ENCODE data around the gene DKC1. TPM values are rescaled to one million over a fixed set of nuclear protein-coding genes. Genes with fewer than 3 reads are reported as not detected.
A peak's percentile ranks its signal among the peaks of the same experiment; 100 is the strongest.

Gene DKC1
- polyA plus RNA-seq, 3 donors: 14.1 to 21.6 (median 17.0) TPM

GRCh38 chrX:154805696-154806091 lies 43.0 kb downstream of the DKC1 start:
- TF ChIP-seq, protein P1, sequence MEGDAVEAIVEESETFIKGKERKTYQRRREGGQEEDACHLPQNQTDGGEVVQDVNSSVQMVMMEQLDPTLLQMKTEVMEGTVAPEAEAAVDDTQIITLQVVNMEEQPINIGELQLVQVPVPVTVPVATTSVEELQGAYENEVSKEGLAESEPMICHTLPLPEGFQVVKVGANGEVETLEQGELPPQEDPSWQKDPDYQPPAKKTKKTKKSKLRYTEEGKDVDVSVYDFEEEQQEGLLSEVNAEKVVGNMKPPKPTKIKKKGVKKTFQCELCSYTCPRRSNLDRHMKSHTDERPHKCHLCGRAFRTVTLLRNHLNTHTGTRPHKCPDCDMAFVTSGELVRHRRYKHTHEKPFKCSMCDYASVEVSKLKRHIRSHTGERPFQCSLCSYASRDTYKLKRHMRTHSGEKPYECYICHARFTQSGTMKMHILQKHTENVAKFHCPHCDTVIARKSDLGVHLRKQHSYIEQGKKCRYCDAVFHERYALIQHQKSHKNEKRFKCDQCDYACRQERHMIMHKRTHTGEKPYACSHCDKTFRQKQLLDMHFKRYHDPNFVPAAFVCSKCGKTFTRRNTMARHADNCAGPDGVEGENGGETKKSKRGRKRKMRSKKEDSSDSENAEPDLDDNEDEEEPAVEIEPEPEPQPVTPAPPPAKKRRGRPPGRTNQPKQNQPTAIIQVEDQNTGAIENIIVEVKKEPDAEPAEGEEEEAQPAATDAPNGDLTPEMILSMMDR (IDR thresholded peaks at IDR 0.05): no peak
- H3K9ac ChIP-seq (ENCODE audit: insufficient read depth, low read length, poor library complexity, severe bottlenecking): peak overlapping the region; percentile 80
- peak in 1 of 3 donors; percentile 24 for DNase-seq
- Mint-ChIP-seq H3K36me3 (peaks cover 0 to 6% of the 10 kb centered on the region in 2 donors), H3K27ac (peak overlapping the region; percentile 84 to 96 (median 91)), H3K9me3 (peaks cover 0 to 10% (median 0%) of the 10 kb centered on the region in 7 donors), H3K4me3 (peak overlapping the region; percentile 87 to 96), H3K4me1 (peaks cover 34% of the 10 kb centered on the region), H3K27me3 (ENCODE audit: low read depth in 3 of 3) (no peaks in the 10 kb centered on the region)
- intact Hi-C loops (cut with micrococcal nuclease): no loop called here
- peak overlapping the region; percentile 68 for H3K4me2 ChIP-seq (replicated peaks; ENCODE audit: extremely low read depth, low read length, poor library complexity, severe bottlenecking)
- peaks cover 37% of the 10 kb centered on the region for H3K79me2 ChIP-seq (ENCODE audit: insufficient read depth, low read length)
- H3K9me3 ChIP-seq (replicated peaks in 1 of 2; ENCODE audit: control insufficient read depth in 1 of 2, insufficient read depth in 1 of 2, low read length in 2 of 2): no peaks in the 10 kb centered on the region
- peak overlapping the region; percentile 68 for H2AFZ ChIP-seq (ENCODE audit: insufficient read depth, low read depth, low read length, poor library complexity, severe bottlenecking)
- no peaks in the 10 kb centered on the region for H3K27me3 ChIP-seq (ENCODE audit: control insufficient read depth in 2 of 2, insufficient read depth in 2 of 2, low read length in 2 of 2)
- H3K36me3 ChIP-seq (replicated peaks in 1 of 2; ENCODE audit: control insufficient read depth in 1 of 2, insufficient read depth in 2 of 2, low read length in 2 of 2): no peaks in the 10 kb centered on the region
- H3K27ac ChIP-seq (ENCODE audit: low read depth in 1 of 2, low read length in 2 of 2): peak overlapping the region; percentile 51 to 94
- H3K4me3 ChIP-seq (replicated peaks in 1 of 3; ENCODE audit: low read depth in 2 of 3, low read length in 3 of 3): peak overlapping the region; percentile 4 to 96 (median 81)
- H4K20me1 ChIP-seq (ENCODE audit: insufficient read depth, low read length): no peaks in the 10 kb centered on the region
- H3K4me1 ChIP-seq (ENCODE audit: control insufficient read depth in 1 of 2, insufficient read depth in 2 of 2, low read length in 2 of 2): peaks cover 42 to 46% of the 10 kb centered on the region in 2 donors
- WGBS (ENCODE audit: insufficient coverage): no CpG with 5 or more reads among the region's 13 CpGs

DNA sequence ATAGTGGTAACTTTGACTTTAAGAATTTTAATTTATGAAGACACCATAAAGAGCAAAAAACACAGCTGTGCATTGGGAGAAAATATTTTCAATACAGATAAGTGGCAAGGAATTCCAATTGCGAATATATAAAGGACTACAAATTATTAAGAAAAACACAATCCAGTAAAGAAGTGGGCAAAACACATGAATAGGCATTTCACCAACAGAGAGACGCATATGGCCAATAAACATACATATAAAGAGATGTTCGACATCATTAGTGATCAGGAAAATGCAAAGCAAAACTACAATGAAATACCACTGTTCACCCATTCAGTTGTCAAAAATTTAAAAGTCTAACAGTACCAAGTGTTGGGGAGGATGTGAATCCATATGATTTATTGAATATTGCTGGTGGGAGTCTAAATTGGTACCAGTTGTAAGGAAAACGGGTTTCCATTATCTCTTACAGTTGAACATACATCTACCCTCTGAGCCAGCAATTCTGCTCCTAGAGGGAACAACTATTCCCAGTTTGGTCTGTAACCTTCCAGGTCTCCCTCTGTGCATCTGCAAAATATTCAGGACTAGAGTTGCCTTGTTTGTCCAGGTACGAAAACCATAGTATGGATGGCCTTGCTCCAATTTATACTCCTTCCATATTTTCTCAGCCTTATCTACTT lies 44.3 kb downstream of the DKC1 start:
- H2AFZ ChIP-seq (ENCODE audit: insufficient read depth, low read depth, low read length, poor library complexity, severe bottlenecking): no peak overlapping the region
- WGBS (ENCODE audit: insufficient coverage): no CpG with 5 or more reads among the region's 5 CpGs
- Mint-ChIP-seq H3K27ac (no peak overlapping the region), H3K27me3 (ENCODE audit: low read depth in 3 of 3) (no peaks in the 10 kb centered on the region), H3K36me3 (peaks cover 0 to 2% of the 10 kb centered on the region in 2 donors), H3K4me3 (no peak overlapping the region), H3K4me1 (peaks cover 26% of the 10 kb centered on the region), H3K9me3 (peaks cover 0 to 10% (median 0%) of the 10 kb centered on the region in 7 donors)
- peaks cover 30 to 33% of the 10 kb centered on the region in 2 donors for H3K4me1 ChIP-seq (ENCODE audit: control insufficient read depth in 1 of 2, insufficient read depth in 2 of 2, low read length in 2 of 2)
- DNase-seq: no peak
- no peak overlapping the region for H3K27ac ChIP-seq (ENCODE audit: low read depth in 1 of 2, low read length in 2 of 2)
- H3K9ac ChIP-seq (ENCODE audit: insufficient read depth, low read length, poor library complexity, severe bottlenecking): no peak overlapping the region
- no peak overlapping the region for H3K4me2 ChIP-seq (replicated peaks; ENCODE audit: extremely low read depth, low read length, poor library complexity, severe bottlenecking)
- H3K27me3 ChIP-seq (ENCODE audit: control insufficient read depth in 2 of 2, insufficient read depth in 2 of 2, low read length in 2 of 2): no peaks in the 10 kb centered on the region
- no peaks in the 10 kb centered on the region for H3K36me3 ChIP-seq (replicated peaks in 1 of 2; ENCODE audit: control insufficient read depth in 1 of 2, insufficient read depth in 2 of 2, low read length in 2 of 2)
- no peak overlapping the region for H3K4me3 ChIP-seq (replicated peaks in 1 of 3; ENCODE audit: low read depth in 2 of 3, low read length in 3 of 3)
- H3K79me2 ChIP-seq (ENCODE audit: insufficient read depth, low read length): peaks cover 34% of the 10 kb centered on the region
- intact Hi-C loops (cut with micrococcal nuclease): no loop called here
- no peaks in the 10 kb centered on the region for H4K20me1 ChIP-seq (ENCODE audit: insufficient read depth, low read length)
- H3K9me3 ChIP-seq (replicated peaks in 1 of 2; ENCODE audit: control insufficient read depth in 1 of 2, insufficient read depth in 1 of 2, low read length in 2 of 2): no peaks in the 10 kb centered on the region
- TF ChIP-seq, protein P1 (IDR thresholded peaks at IDR 0.05): no peak

Measured in CD14-positive monocyte (primary cell).